HG03439 (cell line): ENCODE results near the gene AZU1.
"Not testable (repeated sequence)": the region's sequence is repeated elsewhere in the genome, so short reads cannot be mapped to it uniquely, and the experiment has no call there.

ENCODE experiments used
- ATAC-seq: cut with Tn5 transposase; IDR thresholded peaks from one replicate; pipeline ENCODE4 v1.9.1; 2021; ENCODE audit warnings: mild to moderate bottlenecking, moderate library complexity; ENCODE audit not compliant: unreplicated experiment

Gene AZU1

GRCh38 chr19:824885-825284 is 2.8 kb upstream of the AZU1 start:
- ATAC-seq: no peak

- no peak for ATAC-seq
Measured at GRCh38 chr19:825897-826644, 1.6 kb upstream of the AZU1 start.

- no peak for ATAC-seq
Measured at GRCh38 chr19:827314-827709, 325 bp upstream of the AZU1 start.

- no peak for ATAC-seq
Measured at GRCh38 chr19:829129-829758, 1.6 kb downstream of the AZU1 start.

GRCh38 chr19:831407-832369 is 4.1 kb downstream of the AZU1 start:
- no peak for ATAC-seq

- no peak for ATAC-seq
Measured at GRCh38 chr19:834216-834615, 6.6 kb downstream of the AZU1 start.

GRCh38 chr19:835210-835810 is 7.7 kb downstream of the AZU1 start:
- no peak for ATAC-seq

GRCh38 chr19:840519-841206 is 13.0 kb downstream of the AZU1 start, which contains the start of gene PRTN3:
PRTN3 (plus strand) TSS chr19:840999; CDS start chr19:841009, 10 bp downstream.
- ATAC-seq: no peak

- not testable (repeated sequence) for ATAC-seq
Measured at GRCh38 chr19:842802-843179, 15.2 kb downstream of the AZU1 start.

- no peak for ATAC-seq
Measured at GRCh38 chr19:843180-843835, 15.7 kb downstream of the AZU1 start.

GRCh38 chr19:843836-844545 is 16.4 kb downstream of the AZU1 start:
- ATAC-seq: no peak

- no peak for ATAC-seq
Measured at GRCh38 chr19:844546-844971, 16.9 kb downstream of the AZU1 start.

GRCh38 chr19:845707-846521 is 18.3 kb downstream of the AZU1 start:
- no peak for ATAC-seq

- no peak for ATAC-seq
Measured at GRCh38 chr19:848386-848921, 20.8 kb downstream of the AZU1 start.

GRCh38 chr19:849195-849594 is 21.6 kb downstream of the AZU1 start:
- not testable (repeated sequence) for ATAC-seq

- no peak for ATAC-seq
Measured at GRCh38 chr19:850221-850978, 22.8 kb downstream of the AZU1 start.

GRCh38 chr19:850979-851335 is 23.3 kb downstream of the AZU1 start:
- ATAC-seq: no peak
